ENCODE measurements around the gene PSMD13.

Gene PSMD13

DNA sequence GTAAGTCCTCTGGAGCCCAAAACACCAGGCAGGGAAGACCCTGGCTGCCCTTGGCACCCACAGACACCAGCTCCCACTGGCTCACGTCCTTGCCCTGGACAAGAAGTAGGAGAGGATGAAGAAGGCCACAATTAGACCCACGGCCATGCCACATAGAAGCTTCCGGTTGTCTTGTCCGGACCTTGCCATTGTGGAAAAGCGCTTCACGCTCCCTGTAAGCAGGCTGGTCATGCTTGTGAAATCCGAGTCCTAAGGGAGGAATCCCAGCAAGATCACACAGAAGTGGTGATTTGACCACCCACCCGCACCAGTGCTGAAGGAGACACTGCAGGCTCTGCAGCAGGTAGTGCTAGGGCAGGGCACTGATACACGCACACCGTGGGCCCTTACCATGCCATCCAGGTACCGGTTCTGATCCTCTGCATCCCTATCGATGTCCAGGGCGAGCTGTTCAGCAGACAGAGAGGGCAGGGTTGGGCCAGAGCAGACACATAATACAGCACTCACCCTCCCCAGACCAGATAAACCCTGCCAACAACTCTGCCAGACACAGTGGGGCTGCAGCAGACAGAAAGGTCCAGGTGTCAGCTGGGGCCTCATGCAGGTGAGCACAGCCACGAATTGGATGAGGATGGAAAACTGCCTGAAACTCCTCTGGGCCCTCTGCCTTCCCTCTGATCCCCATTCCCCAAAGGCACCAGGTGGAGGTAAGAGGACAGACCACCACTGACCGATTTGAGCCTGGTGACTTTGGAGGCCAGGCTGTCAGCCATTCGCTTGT lies 31.4 kb upstream of the PSMD13 start:
- no peak for DNase-seq (ENCODE audit: low read depth, low spot score)
- Histone ChIP-seq H3K27ac (ENCODE audit: low read length) (no peak overlapping the region), H3K27me3 (ENCODE audit: control insufficient read depth, insufficient read depth, low read length) (no peaks in the 10 kb centered on the region), H3K4me1 (ENCODE audit: control insufficient read depth, insufficient read depth, low read length) (peaks cover 3% of the 10 kb centered on the region; the same call in 1 of the 2 replicates), H3K9me3 (ENCODE audit: control insufficient read depth, insufficient read depth, low read length) (no peaks in the 10 kb centered on the region), H3K36me3 (ENCODE audit: control insufficient read depth, insufficient read depth, low read length) (0 out of 2 replicates have a peak, but pooled peaks cover 6% of the 10 kb centered on the region), H3K4me3 (ENCODE audit: low read length) (no peak overlapping the region)
- WGBS (ENCODE audit: insufficient coverage, insufficient read length) = no CpG with 5 or more reads among the region's 16 CpGs

- H3K4me1 ChIP-seq (ENCODE audit: control insufficient read depth, insufficient read depth, low read length) = peaks cover 3% of the 10 kb centered on the region; the same call in 1 of the 2 replicates
- no peak overlapping the region for H3K27ac ChIP-seq (ENCODE audit: low read length)
- H3K36me3 ChIP-seq (ENCODE audit: control insufficient read depth, insufficient read depth, low read length) = 0 out of 2 replicates have a peak, but pooled peaks cover 6% of the 10 kb centered on the region
- no CpG with 5 or more reads among the region's 7 CpGs for WGBS (ENCODE audit: insufficient coverage, insufficient read length)
- H3K9me3 ChIP-seq (ENCODE audit: control insufficient read depth, insufficient read depth, low read length) = no peaks in the 10 kb centered on the region
- H3K4me3 ChIP-seq (ENCODE audit: low read length) = no peak overlapping the region
- no peaks in the 10 kb centered on the region for H3K27me3 ChIP-seq (ENCODE audit: control insufficient read depth, insufficient read depth, low read length)
- no peak for DNase-seq (ENCODE audit: low read depth, low spot score)
Observed at GRCh38 chr11:206002-206384, 30.8 kb upstream of the PSMD13 start.

DNA sequence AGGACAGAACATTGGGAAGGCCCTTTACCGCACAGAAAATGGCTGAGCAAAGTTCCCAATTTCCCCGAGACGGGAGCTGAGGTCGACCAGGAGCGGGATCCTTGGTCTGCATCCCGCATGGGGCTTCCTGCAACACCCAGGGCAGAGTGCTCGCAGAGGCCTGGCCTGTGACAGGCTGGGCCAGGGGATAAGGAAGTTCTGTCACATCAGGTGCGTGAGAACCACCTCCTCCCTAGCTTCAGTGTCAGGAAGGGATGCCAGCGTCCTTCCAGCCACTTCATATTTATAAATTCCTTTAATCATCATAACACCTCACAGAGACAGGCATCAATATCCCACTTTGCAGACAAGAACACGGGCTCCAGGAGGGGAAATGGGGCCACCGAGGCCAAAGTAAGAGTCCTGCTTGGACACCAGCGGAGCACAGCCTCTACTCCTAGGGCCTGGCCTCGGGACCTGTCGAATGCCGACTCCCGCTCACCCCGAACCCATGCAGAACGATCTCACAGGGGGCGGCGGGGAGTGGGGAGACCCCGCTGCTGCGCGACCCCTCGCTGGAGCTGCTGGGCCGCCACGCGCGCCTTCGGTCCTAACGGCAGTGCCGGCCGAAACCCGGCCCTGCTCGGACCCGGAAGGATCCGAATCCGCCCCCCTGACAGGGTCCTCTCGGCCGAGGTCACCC lies 30.1 kb upstream of the PSMD13 start:
- DNase-seq (ENCODE audit: low read depth, low spot score) = no peak
- 0 out of 2 replicates have a peak, but pooled peaks cover 7% of the 10 kb centered on the region for H3K36me3 ChIP-seq (ENCODE audit: control insufficient read depth, insufficient read depth, low read length)

DNA sequence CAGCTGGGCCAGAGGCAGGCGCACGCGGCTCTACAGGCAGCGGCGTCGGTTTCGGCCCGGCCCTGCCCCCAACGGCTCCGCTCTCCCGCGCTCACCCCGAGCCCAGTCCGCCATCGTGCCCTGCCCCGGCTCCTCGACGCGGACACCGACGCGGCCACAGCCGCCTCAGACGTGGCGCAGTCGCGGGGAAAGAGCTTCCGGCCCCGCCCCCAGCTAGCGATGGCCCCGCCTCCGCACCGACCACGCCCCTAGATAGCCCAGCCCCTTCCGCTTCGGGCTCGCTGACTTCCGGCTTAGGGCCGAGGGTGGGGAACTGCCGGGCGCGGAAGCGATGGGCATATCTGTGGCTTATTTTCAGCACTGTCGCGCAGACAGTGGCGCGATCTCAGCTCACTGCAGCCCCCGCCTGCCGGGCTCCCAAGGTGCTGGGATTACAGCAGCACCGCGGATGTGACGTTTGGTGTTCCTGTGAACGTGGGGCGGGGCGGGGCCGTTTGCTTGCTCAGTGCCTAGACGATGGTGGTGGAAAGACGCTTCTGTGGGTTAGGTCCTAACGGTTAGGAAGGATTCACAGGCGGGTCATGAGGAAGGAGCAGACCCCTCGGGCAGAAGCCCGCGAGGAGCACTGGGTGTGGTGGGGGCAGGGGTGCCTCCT lies 29.4 kb upstream of the PSMD13 start, which contains the start of the genes BET1L and RIC8A:
Gene BET1L, minus strand, starts transcription at position 192 of the 655 bp plus-strand sequence. Its CDS starts 78 bp downstream, at position 114.
Gene RIC8A, plus strand, starts transcription at position 501 of the 655 bp plus-strand sequence. CDS start 1,147 bp downstream, outside the sequence.
- Histone ChIP-seq H3K4me3 (ENCODE audit: low read length) (peak within 1 kb of the TSS; percentile 91), H3K36me3 (ENCODE audit: control insufficient read depth, insufficient read depth, low read length) (peaks cover 13% of the 10 kb centered on the region; the same call in 1 of the 2 replicates), H3K9me3 (ENCODE audit: control insufficient read depth, insufficient read depth, low read length) (no peaks in the 10 kb centered on the region), H3K4me1 (ENCODE audit: control insufficient read depth, insufficient read depth, low read length) (peaks cover 3% of the 10 kb centered on the region; the same call in 1 of the 2 replicates), H3K27ac (ENCODE audit: low read length) (no peak within 1 kb of the TSS), H3K27me3 (ENCODE audit: control insufficient read depth, insufficient read depth, low read length) (no peaks in the 10 kb centered on the region)
- peak; percentile 63 for DNase-seq (ENCODE audit: low read depth, low spot score)
- no CpG with 5 or more reads among the region's 63 CpGs for WGBS (ENCODE audit: insufficient coverage, insufficient read length)

More for the DNA sequence above, 30.1 kb upstream of the PSMD13 start:
- Histone ChIP-seq H3K27me3 (ENCODE audit: control insufficient read depth, insufficient read depth, low read length) (no peaks in the 10 kb centered on the region), H3K9me3 (ENCODE audit: control insufficient read depth, insufficient read depth, low read length) (no peaks in the 10 kb centered on the region), H3K27ac (ENCODE audit: low read length) (no peak overlapping the region), H3K4me3 (ENCODE audit: low read length) (peak overlapping the region; percentile 91), H3K4me1 (ENCODE audit: control insufficient read depth, insufficient read depth, low read length) (peaks cover 3% of the 10 kb centered on the region; the same call in 1 of the 2 replicates)
- WGBS (ENCODE audit: insufficient coverage, insufficient read length) = no CpG with 5 or more reads among the region's 39 CpGs

GRCh38 chr11:207863-208180 lies 29.0 kb upstream of the PSMD13 start:
- Histone ChIP-seq H3K27me3 (ENCODE audit: control insufficient read depth, insufficient read depth, low read length) (no peaks in the 10 kb centered on the region), H3K9me3 (ENCODE audit: control insufficient read depth, insufficient read depth, low read length) (no peaks in the 10 kb centered on the region), H3K4me3 (ENCODE audit: low read length) (peak overlapping the region; percentile 91), H3K36me3 (ENCODE audit: control insufficient read depth, insufficient read depth, low read length) (peaks cover 18% of the 10 kb centered on the region; the same call in 1 of the 2 replicates), H3K27ac (ENCODE audit: low read length) (no peak overlapping the region), H3K4me1 (ENCODE audit: control insufficient read depth, insufficient read depth, low read length) (peaks cover 3% of the 10 kb centered on the region; the same call in 1 of the 2 replicates)
- WGBS (ENCODE audit: insufficient coverage, insufficient read length) = no CpG with 5 or more reads among the region's 27 CpGs
- DNase-seq (ENCODE audit: low read depth, low spot score) = no peak

DNA sequence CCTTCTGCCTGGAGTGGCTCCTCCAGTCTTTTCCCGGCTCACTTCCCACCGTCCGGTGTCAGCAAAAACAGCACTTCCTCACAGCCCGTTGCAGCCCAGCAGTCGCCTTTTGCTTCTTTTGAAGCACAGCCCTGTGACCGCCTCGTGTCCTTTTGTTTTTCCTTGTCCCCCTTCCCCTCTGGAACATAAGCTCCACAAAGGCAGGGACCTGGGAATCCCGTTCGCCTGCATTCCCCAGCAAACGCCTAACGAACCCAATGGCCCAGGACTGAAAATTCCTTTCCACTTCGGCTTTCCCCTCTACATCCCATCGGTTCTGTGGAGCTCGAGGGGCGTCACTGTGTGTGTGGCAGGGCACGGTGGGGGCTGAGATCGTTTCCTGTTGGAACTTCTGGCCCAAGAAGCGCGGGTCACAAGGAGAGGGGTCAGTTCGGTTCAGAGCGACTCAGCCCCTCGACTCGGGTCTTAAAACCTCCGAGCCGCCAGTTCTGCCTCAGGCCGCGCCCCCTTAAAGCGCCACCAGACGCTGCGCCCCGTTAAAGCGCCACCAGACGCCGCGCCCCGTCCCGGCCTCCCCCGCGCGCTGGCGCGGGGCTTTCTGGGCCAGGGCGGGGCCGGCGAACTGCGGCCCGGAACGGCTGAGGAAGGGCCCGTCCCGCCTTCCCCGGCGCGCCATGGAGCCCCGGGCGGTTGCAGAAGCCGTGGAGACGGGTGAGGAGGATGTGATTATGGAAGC lies 28.4 kb upstream of the PSMD13 start:
- Histone ChIP-seq H3K9me3 (ENCODE audit: control insufficient read depth, insufficient read depth, low read length) (no peaks in the 10 kb centered on the region), H3K4me1 (ENCODE audit: control insufficient read depth, insufficient read depth, low read length) (peaks cover 3% of the 10 kb centered on the region; the same call in 1 of the 2 replicates), H3K36me3 (ENCODE audit: control insufficient read depth, insufficient read depth, low read length) (peaks cover 23% of the 10 kb centered on the region; the same call in 1 of the 2 replicates), H3K27ac (ENCODE audit: low read length) (no peak overlapping the region), H3K27me3 (ENCODE audit: control insufficient read depth, insufficient read depth, low read length) (no peaks in the 10 kb centered on the region), H3K4me3 (ENCODE audit: low read length) (peak overlapping the region; percentile 91; the same call in 1 of the 2 replicates)
- no peak for DNase-seq (ENCODE audit: low read depth, low spot score)
- WGBS (ENCODE audit: insufficient coverage, insufficient read length) = no CpG with 5 or more reads among the region's 57 CpGs

GRCh38 chr11:208917-209260 lies 27.9 kb upstream of the PSMD13 start:
- Histone ChIP-seq H3K9me3 (ENCODE audit: control insufficient read depth, insufficient read depth, low read length) (no peaks in the 10 kb centered on the region), H3K4me3 (ENCODE audit: low read length) (peak overlapping the region; percentile 91), H3K27me3 (ENCODE audit: control insufficient read depth, insufficient read depth, low read length) (no peaks in the 10 kb centered on the region), H3K36me3 (ENCODE audit: control insufficient read depth, insufficient read depth, low read length) (peaks cover 23% of the 10 kb centered on the region; the same call in 1 of the 2 replicates), H3K4me1 (ENCODE audit: control insufficient read depth, insufficient read depth, low read length) (peaks cover 3% of the 10 kb centered on the region; the same call in 1 of the 2 replicates), H3K27ac (ENCODE audit: low read length) (no peak overlapping the region)
- no CpG with 5 or more reads among the region's 26 CpGs for WGBS (ENCODE audit: insufficient coverage, insufficient read length)
- no peak for DNase-seq (ENCODE audit: low read depth, low spot score)

DNA sequence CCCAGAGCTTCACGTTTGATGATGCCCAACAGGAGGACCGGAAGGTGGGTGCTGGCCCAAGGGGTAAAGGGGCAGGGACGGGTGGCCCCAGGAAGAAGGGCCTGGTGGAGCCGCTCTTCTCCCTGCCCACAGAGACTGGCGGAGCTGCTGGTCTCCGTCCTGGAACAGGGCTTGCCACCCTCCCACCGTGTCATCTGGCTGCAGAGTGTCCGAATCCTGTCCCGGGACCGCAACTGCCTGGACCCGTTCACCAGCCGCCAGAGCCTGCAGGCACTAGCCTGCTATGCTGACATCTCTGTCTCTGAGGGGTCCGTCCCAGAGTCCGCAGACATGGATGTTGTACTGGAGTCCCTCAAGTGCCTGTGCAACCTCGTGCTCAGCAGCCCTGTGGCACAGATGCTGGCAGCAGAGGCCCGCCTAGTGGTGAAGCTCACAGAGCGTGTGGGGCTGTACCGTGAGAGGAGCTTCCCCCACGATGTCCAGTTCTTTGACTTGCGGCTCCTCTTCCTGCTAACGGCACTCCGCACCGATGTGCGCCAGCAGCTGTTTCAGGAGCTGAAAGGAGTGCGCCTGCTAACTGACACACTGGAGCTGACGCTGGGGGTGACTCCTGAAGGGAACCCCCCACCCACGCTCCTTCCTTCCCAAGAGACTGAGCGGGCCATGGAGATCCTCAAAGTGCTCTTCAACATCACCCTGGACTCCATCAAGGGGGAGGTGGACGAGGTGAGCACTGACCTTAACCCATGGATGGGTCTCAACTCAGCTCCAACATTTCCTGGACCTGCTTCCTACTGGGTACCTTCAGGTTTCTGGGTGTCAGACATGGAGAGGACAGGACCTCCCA lies 27.3 kb upstream of the PSMD13 start:
- H3K9me3 ChIP-seq (ENCODE audit: control insufficient read depth, insufficient read depth, low read length) = no peaks in the 10 kb centered on the region
- H3K27ac ChIP-seq (ENCODE audit: low read length) = no peak overlapping the region
- peaks cover 26% of the 10 kb centered on the region; the same call in 1 of the 2 replicates for H3K36me3 ChIP-seq (ENCODE audit: control insufficient read depth, insufficient read depth, low read length)
- no peaks in the 10 kb centered on the region for H3K27me3 ChIP-seq (ENCODE audit: control insufficient read depth, insufficient read depth, low read length)
- no peak for DNase-seq (ENCODE audit: low read depth, low spot score)
- peaks cover 3% of the 10 kb centered on the region; the same call in 1 of the 2 replicates for H3K4me1 ChIP-seq (ENCODE audit: control insufficient read depth, insufficient read depth, low read length)
- H3K4me3 ChIP-seq (ENCODE audit: low read length) = peak overlapping the region; percentile 91
- no CpG with 5 or more reads among the region's 29 CpGs for WGBS (ENCODE audit: insufficient coverage, insufficient read length)

GRCh38 chr11:210122-210802 lies 26.5 kb upstream of the PSMD13 start:
- no peaks in the 10 kb centered on the region for H3K27me3 ChIP-seq (ENCODE audit: control insufficient read depth, insufficient read depth, low read length)
- DNase-seq (ENCODE audit: low read depth, low spot score) = no peak
- no peaks in the 10 kb centered on the region for H3K9me3 ChIP-seq (ENCODE audit: control insufficient read depth, insufficient read depth, low read length)
- peaks cover 3% of the 10 kb centered on the region; the same call in 1 of the 2 replicates for H3K4me1 ChIP-seq (ENCODE audit: control insufficient read depth, insufficient read depth, low read length)
- H3K4me3 ChIP-seq (ENCODE audit: low read length) = no peak overlapping the region
- no CpG with 5 or more reads among the region's 9 CpGs for WGBS (ENCODE audit: insufficient coverage, insufficient read length)
- H3K36me3 ChIP-seq (ENCODE audit: control insufficient read depth, insufficient read depth, low read length) = peaks cover 27% of the 10 kb centered on the region; the same call in 1 of the 2 replicates
- no peak overlapping the region for H3K27ac ChIP-seq (ENCODE audit: low read length)
